Measurements from ENCODE around the gene HTR2B.
"Not testable (repeated sequence)": the region's sequence is repeated elsewhere in the genome, so short reads cannot be mapped to it uniquely, and the experiment has no call there.

The HTR2B gene

DNA sequence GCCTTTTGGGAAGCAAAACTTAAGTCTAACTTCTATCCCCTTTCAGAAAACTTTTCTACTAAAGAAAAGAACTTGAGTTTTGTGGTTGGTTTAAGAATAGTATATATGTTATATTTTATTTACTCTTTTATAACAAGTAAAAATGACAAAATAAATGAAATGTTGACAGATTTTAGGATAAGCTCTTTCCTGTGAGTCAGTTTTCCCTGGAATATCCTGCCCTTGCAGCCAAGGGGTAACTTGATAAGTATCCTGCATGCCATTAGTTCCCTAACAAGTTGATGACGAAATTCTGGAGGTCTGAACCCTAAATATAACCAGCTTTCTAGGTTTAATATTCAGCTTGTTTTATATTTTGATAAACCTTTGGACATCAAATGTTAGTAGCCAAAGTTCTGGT lies 7.3 kb upstream of the HTR2B start:
- DNase-seq: no peak

DNA sequence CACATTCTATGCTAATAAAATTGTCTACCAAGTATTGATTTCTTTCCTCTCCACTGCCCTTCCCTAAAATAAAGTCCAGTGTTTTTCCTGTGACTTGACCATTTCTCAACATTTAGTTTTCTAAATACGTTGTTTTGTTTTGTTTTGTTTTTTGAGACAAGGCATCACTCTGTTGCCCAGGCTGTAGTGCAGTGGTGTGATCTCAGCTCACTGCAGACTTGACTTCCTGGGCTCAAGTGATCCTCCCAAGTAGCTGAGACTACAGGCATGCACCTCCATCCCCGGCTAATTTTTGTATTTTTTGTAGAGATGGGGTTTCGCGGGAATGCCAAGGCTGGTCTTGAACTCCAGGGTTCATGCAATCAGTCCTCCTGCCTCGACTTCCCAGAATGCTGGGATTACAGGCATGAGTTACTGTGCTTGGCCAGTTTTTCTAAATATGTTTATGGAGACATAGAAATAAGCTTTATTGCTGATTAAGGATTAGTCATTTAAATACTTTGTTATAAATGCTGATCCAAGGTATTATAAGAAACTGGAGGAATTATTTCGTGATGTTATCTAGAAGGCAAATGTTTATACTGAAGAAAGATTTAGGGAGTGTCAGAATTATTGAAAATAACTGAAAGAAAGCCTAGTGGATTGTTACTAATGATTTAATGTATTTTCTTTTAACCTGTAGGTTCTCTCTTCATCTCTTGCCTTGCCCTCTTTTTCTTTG lies 5.7 kb upstream of the HTR2B start:
- DNase-seq: no peak

DNA sequence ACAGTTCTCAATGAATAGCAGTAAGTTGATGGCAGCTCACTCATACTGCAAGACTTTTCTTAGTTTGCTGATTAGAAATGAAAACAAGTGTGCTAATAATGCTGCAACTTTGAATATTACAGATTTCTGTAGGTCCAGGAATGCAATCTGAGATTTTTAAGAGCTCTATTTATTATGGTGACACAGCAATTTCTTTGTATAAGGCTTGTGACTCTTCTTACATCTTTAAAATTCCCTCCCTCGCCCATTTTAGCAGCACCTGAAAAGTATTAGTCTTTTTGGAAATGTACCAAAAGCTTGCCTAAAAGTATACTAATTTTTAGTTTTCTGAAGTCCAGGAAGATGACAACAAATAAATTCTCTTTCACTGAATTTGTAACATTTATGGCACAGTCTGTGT lies 4.4 kb upstream of the HTR2B start:
- no peak for DNase-seq

DNA sequence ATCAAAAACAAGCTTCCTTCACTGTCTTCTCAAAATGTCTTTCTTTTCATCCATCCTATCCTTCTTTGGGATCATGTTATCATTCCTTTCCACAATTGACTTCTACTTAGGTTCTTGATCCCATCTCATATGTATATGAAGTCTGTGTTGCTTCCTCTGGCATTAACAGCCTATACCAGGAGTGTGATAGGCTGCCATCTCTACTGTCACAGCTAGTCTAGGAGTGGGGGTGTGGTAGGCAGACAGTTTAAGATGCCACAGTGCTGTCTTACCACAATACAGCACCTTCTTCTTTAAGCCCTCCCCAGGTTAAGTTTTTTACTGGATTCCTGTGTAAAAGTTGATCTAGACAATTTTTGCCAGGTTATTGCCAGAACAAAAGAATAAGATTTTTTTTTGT lies 3.7 kb upstream of the HTR2B start:
- no peak for DNase-seq

DNA sequence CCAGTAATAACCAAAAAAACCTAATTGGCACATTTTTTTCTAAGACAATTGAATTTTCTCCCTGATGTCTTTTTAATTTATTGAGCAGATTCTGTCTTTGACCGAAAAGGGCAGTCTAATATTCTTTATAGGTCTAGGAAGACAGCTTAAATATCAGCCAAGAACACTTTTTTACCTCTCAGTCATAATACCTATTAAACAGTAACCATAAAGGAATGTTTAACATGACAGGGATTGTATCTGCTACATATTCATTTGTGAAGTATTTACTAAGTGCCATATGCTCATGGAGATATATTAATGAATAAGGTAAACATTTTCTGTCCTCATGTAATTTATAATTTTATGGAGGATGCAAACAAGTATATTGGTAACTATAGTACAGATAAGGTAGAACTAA lies 3.1 kb upstream of the HTR2B start:
- no peak for DNase-seq

DNA sequence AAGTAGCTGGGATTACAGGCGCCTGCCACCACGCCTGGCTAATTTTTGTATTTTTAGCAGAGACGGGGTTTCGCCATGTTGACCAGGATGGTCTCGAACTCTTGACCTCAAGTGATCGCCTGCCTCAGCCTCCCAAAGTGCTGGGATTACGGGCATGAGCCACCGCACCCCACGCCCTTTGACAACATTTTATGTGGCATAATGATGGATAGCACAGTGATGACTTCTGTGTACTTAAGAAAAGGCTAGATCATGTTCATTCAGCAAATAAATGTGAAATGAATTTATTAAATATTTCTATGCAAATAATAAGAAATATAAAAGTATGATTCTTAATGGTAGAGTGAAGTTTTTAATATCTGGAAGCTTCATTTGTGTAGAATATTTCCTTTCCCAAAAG lies 2.6 kb upstream of the HTR2B start:
- DNase-seq: no peak

DNA sequence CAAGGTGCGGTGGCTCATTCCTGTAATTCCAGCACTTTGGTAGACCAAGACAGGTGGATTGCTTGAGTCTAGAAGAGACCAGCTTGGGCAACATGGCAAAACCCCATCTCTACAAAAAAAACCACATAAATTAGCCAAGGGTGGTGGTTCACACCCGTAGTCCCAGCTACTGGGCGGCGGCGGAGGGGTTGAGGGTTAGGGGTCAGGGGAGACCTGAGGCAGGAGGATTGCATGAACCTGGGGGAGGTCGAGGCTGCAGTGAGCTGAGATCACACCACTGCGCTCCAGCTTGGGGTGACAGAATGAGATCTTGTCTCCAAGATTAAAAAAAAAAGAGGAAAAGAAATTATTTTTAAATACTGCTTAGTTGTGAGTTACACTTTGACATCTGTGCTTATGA lies 1.3 kb upstream of the HTR2B start:
- no peak for DNase-seq

DNA sequence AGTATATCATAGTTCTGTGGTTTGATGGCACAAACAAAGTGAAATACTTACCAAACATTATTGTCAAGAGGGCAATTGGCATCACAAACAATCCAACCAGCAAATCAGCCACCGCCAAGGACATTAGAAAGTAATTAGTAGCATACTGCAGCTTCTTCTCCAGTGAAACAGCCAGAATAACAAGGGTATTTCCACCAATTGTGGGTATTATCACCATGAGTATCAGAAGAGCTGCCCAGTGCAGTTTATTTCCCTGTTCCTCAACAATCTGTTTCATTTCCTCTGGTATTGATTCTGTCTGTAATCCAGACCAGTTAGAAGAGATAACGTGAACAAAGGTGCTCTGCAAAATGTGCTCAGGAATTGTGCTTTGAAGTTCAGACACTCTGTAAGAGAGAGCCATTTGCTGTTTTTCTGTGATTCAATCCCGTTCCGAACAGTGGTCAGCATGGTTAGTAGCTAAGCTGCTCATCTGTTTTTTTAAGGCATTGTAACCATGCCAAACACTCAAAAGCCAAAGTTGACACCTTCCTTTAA lies 1.4 kb downstream of the HTR2B start:
- DNase-seq: no peak

DNA sequence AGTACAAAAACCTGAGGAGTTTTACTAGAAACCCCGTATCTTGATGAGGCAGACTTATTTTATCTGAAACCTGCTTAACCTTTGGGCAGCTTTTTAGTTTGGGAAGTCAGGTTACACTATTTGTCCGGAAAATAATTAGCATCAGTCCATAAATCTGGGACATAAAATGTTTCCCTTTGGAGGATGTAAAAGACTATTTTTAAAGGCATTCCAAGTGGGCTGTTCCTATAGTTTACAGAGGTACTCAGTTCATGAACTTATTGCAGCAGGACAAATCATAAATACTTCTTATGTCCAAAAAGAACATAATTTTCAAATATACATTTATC lies 6.3 kb downstream of the HTR2B start:
- no peak for DNase-seq

DNA sequence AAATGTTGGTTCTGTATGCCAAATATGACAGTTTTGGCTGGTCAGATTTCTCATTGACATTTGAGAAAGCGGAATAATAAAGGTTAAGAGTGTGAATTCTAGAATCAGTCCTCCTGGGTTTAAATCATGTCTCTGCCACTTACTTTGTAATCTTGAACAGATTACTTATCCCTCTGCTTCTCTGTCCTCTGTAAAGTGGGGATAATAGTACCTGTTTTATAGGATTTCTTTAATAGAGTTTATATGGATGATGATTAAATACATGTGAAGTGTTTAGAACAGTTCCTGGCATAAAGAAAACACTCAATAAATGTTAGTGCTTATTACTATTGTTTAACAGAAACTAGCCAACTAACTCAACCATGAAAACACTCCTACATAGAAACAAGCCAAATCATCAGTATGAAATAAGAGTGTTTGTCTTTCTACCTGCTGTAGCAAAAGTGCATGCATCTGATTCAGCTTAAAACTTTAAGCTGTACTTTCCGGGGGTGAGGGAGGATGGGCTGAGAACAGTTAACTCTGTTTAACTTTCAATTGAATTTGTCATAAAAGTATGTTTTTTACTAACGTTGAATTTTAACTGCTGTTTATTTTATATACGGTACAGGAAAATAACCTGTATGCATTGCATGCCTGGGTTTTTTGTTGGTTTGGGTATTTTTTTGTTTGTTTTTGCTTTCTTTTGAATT lies 6.8 kb downstream of the HTR2B start:
- no peak for DNase-seq

DNA sequence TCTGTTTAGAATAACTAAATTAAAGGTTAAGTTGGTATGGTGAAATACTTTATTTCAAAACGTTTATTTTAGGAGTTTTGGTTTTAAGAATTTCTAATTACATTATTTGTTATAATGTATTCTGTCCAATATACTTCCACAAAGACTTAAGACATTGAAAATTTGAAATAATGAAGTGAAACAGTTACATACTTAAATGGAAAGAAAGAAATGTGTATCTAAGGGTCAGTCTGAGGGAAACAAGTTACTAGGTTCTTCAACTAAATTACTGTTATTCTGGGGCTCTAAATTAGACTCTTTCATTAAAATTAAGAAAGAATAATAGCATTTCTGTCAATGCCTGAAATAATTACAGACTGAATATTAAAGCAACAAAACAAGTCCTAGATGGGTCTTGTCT lies 7.7 kb downstream of the HTR2B start:
- DNase-seq: no peak

DNA sequence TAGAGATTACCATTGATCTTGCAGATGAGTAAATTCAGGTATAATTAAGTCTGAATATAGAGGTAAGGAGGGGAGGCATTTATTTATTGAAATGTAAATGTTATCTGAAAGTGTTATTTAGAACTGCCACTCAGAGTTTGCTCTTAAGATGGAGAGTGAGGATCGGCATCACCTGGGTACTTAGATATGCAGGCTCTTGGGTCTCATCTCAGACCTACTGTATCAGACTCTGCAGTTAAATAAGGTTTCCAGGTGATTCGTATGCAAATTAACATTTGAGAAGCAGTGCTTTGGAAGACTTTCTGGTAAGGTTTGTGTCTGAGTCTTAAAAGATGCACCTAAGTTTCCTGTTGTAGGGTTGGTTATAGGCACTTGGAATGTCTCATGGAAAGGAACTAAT lies 9.2 kb downstream of the HTR2B start:
- no peak for DNase-seq

DNA sequence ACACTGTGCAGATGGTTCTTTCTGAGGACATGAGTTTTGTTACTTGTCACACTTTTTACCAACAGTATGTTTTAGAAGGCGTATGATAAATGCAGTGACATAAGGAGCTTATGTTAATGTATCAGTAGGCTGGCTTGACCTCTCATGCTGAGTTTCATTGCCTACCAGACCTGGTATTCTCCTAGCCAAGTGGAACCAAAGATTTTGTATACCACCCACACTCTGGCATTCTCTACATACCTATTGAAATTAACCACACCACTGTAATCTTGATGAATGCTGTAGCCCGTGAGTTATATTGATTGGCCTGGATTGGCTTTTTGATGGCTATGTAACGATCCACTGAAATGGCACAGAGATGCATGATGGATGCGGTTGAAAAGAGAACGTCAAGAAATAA lies 11.4 kb downstream of the HTR2B start:
- no peak for DNase-seq

DNA sequence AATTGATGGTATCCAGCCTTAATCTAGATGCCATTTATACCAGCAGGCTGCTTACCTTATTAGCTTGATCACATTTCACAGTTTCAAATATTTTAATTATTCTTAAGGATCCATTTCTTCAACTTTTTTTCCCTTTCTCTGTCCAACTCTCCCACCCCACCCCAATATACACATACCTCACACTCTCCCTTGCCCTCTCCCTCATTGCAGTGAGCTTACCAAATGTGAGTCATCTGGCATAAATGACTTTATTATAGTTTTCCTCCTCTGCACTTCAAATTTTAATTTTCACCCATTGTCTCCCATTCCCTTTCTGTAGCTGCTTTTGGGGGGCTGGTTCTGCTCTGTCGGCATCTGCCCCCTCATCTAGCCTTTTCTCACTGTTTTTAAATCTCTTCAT lies 12.9 kb downstream of the HTR2B start:
- DNase-seq: no peak

DNA sequence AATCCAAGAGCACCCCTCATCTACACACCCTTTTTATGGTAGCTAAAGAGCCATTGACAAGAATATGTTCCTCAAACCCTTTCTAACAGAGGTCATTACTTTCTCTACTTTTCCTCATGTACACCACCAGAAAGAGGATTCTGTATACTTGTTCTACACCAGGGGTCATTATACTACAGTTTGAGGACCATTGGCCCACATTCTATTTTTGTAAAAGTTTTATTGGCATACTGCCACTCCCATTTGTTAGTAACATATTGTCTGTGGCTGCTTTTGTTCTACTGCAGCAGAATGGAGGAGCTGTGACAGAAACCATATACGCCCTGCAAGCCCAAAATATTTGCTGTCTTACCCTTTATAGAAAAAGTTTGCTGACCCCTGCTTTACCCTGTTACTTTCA lies 14.3 kb downstream of the HTR2B start:
- DNase-seq: no peak

DNA sequence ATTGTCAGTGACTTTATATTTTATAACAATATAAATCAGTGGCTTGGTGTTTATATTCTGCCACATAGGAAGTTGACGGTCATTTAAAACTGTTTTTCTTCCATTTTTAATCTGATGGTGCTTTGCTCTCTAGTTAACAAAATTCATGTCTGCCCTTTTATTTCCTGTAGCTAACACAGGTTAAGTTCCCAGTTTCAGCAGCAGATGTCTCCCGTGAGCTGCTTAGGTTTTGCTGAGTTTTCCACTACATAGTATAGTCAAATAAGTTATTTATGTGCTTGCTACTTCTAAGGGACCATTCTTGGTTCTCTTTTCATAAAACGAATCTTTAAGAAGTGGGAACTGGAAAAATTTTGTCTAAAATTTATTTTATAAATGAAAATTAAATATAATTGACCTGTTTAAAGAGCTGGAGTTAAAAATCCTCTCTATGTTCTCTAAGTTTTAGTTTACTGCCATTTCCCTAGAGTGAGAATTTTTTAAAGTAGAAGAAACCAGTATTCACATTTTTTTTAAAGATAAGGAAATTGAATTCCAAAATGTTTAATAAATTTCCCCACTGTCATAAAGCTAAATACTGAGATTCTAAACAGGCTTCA lies 20.6 kb downstream of the HTR2B start:
- DNase-seq: peak; percentile 20

DNA sequence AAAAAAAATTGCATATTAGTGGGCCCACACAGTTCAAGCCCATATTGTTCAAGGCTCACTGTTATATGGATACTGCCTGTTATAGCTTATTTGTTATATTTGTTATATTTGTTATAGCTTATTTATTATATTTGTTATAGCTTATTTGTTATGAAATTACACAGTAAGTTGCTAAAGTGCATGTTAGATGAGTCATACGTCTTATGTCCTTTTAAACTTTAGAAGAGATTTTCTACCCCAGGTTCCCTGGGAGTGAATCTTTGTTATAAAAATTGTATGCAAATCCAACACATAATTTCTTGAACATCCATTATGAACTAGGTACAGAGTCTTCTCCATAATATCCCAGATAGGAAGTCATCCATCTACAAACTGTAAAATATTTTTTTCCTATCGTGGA lies 22.1 kb downstream of the HTR2B start:
- no peak for DNase-seq

DNA sequence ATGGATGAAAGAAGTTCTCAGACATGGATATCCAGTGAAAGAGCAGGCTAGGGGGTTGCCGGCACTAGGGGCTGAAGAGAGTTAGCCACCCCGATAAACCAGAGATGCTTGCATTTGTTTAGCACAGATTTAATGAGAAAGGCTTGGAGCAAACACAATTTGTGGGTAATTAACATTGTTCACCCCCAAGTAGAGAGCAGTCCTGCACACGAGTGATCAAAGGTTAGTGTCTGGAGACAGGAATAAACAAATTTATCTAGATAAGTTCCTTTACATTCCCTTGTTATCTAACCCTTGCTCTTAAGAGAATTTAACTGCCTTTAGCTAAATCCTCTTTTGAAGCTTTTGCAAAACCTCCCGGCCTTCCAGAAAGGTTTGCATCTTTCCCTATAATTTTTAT lies 23.9 kb downstream of the HTR2B start:
- DNase-seq: no peak

DNA sequence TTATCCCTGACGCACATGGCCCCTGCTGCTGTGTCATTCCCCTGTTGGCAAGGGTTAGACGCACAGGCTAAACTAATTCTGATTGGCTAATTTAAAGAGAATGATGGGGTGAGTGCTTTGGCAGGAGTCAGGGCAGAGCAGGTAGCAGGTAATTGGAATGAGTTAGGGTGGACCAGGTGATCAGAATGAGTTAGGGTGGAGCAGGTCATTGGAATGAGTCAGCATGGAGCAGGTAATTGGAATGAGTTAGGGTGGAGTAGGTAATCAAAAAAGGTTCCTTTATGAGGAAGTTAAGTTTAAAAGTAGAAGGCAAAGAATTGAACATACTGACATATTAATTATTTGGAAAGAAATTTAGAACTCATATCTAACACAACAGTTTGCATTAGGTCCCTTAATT lies 24.5 kb downstream of the HTR2B start:
- DNase-seq: not testable (repeated sequence)

DNA sequence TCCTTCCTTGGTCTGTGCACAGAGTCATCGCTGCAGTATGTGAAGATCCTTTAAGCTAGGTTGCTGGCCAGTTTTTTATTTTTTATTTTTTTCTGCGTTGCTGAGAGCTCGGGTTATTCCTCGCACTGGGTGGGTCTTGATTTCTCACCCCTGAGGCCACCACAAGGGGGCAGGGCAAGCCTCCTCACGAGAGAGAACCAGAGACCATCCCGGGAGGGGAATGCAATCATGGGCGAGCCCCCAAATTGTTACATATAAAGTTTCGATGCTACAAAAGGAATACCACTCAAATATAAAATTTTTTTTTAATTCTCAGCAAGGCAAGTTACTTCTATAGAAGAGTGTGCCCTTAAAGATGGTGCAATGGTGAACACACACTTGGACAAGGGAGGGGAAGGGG lies 24.9 kb downstream of the HTR2B start:
- DNase-seq: no peak

DNA sequence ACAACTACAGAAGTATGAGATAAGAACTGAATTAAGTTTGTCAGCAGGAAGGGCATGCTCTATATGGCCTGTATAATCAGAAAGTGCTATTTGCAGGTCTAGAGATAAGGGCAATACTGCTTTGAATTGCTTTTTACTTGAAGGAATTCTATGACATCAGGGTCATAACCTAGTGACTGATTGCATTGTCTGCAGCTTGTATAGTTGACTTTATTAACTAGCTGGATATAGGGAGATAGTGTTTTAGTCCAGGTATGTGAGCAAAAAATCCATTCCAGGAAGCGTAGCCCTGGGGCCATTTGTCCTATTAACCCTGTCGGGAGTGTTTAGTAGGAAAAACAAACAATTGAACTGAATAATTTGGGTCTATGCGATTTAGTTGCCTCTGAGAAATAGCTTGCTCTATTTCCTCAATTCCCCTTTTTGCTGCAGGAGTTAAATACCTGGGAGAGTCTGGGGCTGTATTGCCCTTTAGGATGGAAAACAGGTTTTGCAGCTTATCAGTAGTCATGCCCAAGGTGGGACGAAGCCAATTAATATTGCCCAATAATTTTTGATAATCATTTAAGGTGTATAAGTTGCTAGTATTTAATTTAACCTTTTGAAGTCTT lies 30.0 kb downstream of the HTR2B start:
- no peak for DNase-seq

DNA sequence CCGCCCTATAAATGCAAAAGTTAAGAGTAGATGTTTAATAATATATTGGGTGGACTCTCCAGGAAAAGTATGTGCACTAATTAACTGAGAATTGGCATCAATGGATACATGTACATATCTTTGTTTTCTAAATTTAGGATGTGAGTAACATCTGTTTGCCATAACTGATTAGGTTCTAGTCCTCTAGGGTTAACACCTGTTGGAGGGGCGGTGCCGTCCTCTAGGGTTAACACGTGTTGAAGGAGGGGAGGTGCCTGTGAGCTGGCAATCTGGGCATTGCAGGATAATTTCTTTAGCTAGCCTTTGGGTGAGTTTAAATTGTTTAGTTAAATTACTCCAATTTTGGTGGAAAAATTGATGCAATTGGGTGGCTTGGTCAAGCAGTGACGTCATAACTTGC lies 30.9 kb downstream of the HTR2B start:
- DNase-seq: no peak

DNA sequence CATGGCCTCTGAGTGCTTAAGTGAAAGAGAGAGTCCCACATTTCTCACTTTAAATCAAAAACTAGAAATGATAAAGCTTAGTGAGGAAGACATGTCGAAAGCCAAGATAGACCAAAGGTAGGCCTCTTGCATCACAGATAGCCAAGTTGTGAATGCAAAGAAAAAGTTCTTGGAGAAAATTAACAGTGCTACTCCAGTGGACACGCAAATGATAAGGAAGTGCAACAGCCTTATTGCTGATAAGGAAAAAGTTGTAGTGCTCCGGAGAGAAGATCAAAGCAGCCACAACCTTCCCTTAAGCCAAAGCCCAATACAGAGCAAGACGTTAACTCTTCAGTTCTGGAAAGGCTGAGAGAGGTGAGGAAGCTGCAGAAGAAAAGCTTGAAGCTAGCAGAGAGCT lies 36.1 kb downstream of the HTR2B start:
- no peak for DNase-seq

DNA sequence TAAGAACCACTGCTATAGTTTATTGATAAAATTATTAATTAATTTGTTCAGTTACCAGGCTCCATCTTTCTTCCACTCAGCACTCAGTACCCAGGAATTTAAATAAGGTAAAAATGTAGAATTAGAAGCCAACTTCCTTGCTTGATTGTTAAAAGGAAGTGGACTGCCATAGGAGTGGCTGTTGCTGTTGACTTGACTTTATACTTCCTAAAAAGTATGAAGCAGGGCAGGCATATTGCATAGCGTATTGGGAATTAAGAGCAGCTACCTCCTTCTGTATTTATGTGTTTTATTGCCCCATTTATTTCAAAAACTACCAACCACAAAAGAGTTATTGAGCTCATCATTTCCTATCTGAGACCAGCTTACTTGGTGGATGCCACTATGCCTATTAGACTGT lies 40.3 kb downstream of the HTR2B start:
- DNase-seq: no peak

All from NCI-H345 (cell line).